ENCODE results near the gene CDC25A. TPM values are rescaled to one million over a fixed set of nuclear protein-coding genes. Genes with fewer than 3 reads are reported as not detected.

CDC25A gene
- total and polyA plus RNA-seq, 2 of the 8 experiments (the other 6 are each of a cell fraction or from before 2014, with no cell fraction given) = 20.7 to 62.1 TPM

DNA sequence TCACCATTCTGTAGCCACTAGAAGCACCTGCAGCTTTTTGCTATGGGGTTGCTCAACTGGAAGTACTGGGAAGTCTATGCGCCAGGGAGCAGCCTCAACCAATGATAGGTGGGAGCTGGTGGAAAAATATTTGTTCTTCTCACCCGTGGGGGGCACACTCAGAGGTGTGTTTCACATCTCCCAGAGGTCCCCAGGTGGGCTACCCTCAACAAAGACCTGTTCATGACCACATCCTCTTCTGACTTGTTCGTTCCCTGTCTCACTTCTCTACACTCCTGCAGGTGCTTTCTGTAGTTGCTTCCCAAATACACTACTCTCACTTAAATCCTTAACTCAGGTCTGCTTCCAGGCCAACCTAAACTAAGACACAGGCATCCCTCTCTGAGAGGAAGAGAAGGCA lies 38.7 kb upstream of the CDC25A start (continued):
- TF ChIP-seq, protein P1, sequence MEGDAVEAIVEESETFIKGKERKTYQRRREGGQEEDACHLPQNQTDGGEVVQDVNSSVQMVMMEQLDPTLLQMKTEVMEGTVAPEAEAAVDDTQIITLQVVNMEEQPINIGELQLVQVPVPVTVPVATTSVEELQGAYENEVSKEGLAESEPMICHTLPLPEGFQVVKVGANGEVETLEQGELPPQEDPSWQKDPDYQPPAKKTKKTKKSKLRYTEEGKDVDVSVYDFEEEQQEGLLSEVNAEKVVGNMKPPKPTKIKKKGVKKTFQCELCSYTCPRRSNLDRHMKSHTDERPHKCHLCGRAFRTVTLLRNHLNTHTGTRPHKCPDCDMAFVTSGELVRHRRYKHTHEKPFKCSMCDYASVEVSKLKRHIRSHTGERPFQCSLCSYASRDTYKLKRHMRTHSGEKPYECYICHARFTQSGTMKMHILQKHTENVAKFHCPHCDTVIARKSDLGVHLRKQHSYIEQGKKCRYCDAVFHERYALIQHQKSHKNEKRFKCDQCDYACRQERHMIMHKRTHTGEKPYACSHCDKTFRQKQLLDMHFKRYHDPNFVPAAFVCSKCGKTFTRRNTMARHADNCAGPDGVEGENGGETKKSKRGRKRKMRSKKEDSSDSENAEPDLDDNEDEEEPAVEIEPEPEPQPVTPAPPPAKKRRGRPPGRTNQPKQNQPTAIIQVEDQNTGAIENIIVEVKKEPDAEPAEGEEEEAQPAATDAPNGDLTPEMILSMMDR (IDR thresholded peaks at IDR 0.05; ENCODE audit: control extremely low read depth in 1 of 3, insufficient read depth in 1 of 3, low read depth in 1 of 3, low read length in 3 of 3) = no peak
- TF ChIP-seq HDAC6 (IDR thresholded peaks at IDR 0.05; ENCODE audit: low read depth, low read length) = no peak
- TF ChIP-seq NRF1 (IDR thresholded peaks at IDR 0.05; ENCODE audit: low read depth, low read length) = no peak
- TF ChIP-seq TCF12 (IDR thresholded peaks at IDR 0.05; ENCODE audit: low read depth, low read length) = no peak
- TF ChIP-seq POLR2AphosphoS5 (IDR thresholded peaks at IDR 0.05; ENCODE audit: low read depth, low read length) = no peak
- no peak for TF ChIP-seq RBBP5 (IDR thresholded peaks at IDR 0.05; ENCODE audit: borderline replicate concordance, low read depth, low read length)

Data from H1 (cell line).